Uterus (tissue), 4 donors: Measurements from ENCODE around the gene COMMD10. TPM values are rescaled to one million over a fixed set of nuclear protein-coding genes. Genes with fewer than 3 reads are reported as not detected.
"Not testable (repeated sequence)": the region's sequence is repeated elsewhere in the genome, so short reads cannot be mapped to it uniquely, and the experiment has no call there.

Source experiments
- DNase-seq, 2 donors: peaks; one replicate each; pipeline ENCODE4 v3.0.0-alpha.2; 2019 to 2020
- H3K27ac ChIP-seq, 2 donors: fragments of 200-600 bp; sonication (generic); 1 replicate in 1 of 2; 2 replicates in 1 of 2; pipeline ENCODE4 v1.5.1; 2016 to 2018
- H3K27me3 ChIP-seq, 2 donors: fragments of 200-600 bp; sonication (generic); one replicate each; pipeline ENCODE4 v1.5.1; 2018 to 2019; ENCODE audit warnings: control low read depth in 1 of 2
- H3K36me3 ChIP-seq, 2 donors: fragments of 200-600 bp; sonication (generic); one replicate each; pipeline ENCODE4 v1.5.1; 2019; ENCODE audit warnings: control low read depth in 1 of 2
- H3K4me1 ChIP-seq, 2 donors: fragments of 200-600 bp; sonication (generic); one replicate each; pipeline ENCODE4 v1.5.1; 2018 to 2019; ENCODE audit warnings: control low read depth in 1 of 2
- H3K4me3 ChIP-seq, 2 donors: fragments of 200-600 bp; sonication (generic); 1 replicate in 1 of 2; 2 replicates in 1 of 2; pipeline ENCODE4 v1.5.1; 2018 to 2019; ENCODE audit warnings: mild to moderate bottlenecking in 1 of 2
- H3K9me3 ChIP-seq, 2 donors: fragments of 200-600 bp; sonication (generic); one replicate each; pipeline ENCODE4 v1.5.1; 2019; ENCODE audit warnings: control low read depth in 1 of 2
- POLR2A ChIP-seq, 2 donors: fragments of 450-650 bp; IDR thresholded peaks; one replicate each; pipeline ENCODE4 v1.6.1; 2016; ENCODE audit warnings: antibody characterized with exemption in 2 of 2, mild to moderate bottlenecking in 1 of 2, moderate library complexity in 1 of 2
- intact Hi-C: fragments of 100-400 bp; cut with DNase I; formaldehyde crosslinking; loops from one replicate; pipeline ENCODE4 v1.15.1; 2023; ENCODE audit warnings: low total_unique reads
- total RNA-seq, 4 donors: library from RNA; depleted of rRNA in 3 of 4; stranded (reverse); fragments of >200 nt in 3 of 4; gene quantifications; one replicate each; pipeline versions ENCODE4 v1.1.0 to v1.2.4, GENCODE V29; 2014 to 2023
- TF ChIP-seq, protein P1 (sequence below), 4 experiments: fragments of 200-600 bp in 2 of 4; fragments of 450-650 bp in 2 of 4; sonication (generic) in 2 of 4; IDR thresholded peaks; one replicate each; pipeline ENCODE4 v1.5.1; 2016 to 2019; ENCODE audit warnings: antibody characterized with exemption in 4 of 4, mild to moderate bottlenecking in 2 of 4, moderate library complexity in 1 of 4
- donor health status: DM: yes; HTN: yes; CAD: no.

The COMMD10 gene
- total RNA-seq, 4 donors from 2014 or later, result 37.3 to 82.6 (median 67.3) TPM

GRCh38 chr5:116091416-116091815, 6.6 kb downstream of the COMMD10 start:
- Histone ChIP-seq H3K9me3 (no peaks in the 10 kb centered on the region), H3K36me3 (no peaks in the 10 kb centered on the region), H3K27me3 (no peaks in the 10 kb centered on the region), H3K4me1 (no peaks in the 10 kb centered on the region), H3K27ac (no peak overlapping the region), H3K4me3 (no peak overlapping the region)
- intact Hi-C loops, result no loop called here
- no peak for TF ChIP-seq POLR2A (IDR thresholded peaks at IDR 0.05)
- TF ChIP-seq, protein P1, sequence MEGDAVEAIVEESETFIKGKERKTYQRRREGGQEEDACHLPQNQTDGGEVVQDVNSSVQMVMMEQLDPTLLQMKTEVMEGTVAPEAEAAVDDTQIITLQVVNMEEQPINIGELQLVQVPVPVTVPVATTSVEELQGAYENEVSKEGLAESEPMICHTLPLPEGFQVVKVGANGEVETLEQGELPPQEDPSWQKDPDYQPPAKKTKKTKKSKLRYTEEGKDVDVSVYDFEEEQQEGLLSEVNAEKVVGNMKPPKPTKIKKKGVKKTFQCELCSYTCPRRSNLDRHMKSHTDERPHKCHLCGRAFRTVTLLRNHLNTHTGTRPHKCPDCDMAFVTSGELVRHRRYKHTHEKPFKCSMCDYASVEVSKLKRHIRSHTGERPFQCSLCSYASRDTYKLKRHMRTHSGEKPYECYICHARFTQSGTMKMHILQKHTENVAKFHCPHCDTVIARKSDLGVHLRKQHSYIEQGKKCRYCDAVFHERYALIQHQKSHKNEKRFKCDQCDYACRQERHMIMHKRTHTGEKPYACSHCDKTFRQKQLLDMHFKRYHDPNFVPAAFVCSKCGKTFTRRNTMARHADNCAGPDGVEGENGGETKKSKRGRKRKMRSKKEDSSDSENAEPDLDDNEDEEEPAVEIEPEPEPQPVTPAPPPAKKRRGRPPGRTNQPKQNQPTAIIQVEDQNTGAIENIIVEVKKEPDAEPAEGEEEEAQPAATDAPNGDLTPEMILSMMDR (IDR thresholded peaks at IDR 0.05), result no peak
- no peak for DNase-seq

DNA sequence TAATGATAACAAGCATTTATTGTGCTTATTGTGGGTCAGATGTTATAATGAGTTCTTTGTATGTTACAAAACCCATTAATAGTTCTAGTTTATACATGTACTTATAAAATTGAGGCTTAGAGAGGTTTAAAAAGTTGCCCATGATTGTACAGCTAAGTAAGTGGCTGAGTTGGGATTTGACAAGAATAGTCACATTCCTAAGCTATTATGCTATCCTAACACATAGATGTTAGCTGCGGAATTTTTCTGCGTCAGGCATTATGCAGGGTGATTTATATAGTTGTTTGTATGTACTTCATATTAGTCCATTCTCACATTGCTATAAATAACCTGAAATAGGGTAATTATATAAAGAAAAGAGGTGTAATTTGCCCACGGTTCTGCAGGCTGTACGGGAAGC, 12.5 kb downstream of the COMMD10 start:
- no peak for DNase-seq
- Histone ChIP-seq H3K4me3 (no peak overlapping the region), H3K4me1 (no peaks in the 10 kb centered on the region), H3K36me3 (no peaks in the 10 kb centered on the region), H3K27ac (no peak overlapping the region), H3K27me3 (no peaks in the 10 kb centered on the region), H3K9me3 (no peaks in the 10 kb centered on the region)
- no peak for TF ChIP-seq POLR2A (IDR thresholded peaks at IDR 0.05)
- TF ChIP-seq, protein P1 (IDR thresholded peaks at IDR 0.05), result no peak
- intact Hi-C loops, result no loop called here

GRCh38 chr5:116098998-116099397, 14.2 kb downstream of the COMMD10 start:
- Histone ChIP-seq H3K4me1 (no peaks in the 10 kb centered on the region), H3K36me3 (no peaks in the 10 kb centered on the region), H3K27me3 (no peaks in the 10 kb centered on the region), H3K4me3 (no peak overlapping the region), H3K27ac (no peak overlapping the region), H3K9me3 (no peaks in the 10 kb centered on the region)
- intact Hi-C loops, result no loop called here
- DNase-seq, result no peak
- TF ChIP-seq, protein P1 (IDR thresholded peaks at IDR 0.05), result no peak
- TF ChIP-seq POLR2A (IDR thresholded peaks at IDR 0.05), result no peak

DNA sequence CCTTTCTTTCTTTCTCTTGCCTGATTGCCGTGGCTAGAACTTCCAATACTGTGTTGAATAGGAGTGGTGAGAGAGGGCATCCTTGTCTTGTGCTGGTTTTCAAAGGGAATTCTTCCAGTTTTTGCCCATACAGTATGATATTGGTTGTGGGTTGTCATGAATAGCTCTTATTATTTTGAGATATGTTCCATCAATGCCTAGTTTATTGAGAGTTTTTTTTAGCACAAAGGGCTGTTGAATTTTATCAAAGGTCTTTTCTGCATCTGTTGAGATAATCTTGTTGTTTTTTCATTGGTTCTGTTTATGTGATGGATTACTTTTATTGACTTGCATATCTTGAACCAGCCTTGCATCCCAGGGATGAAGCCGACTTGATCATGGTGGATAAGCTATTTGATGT, 20.1 kb downstream of the COMMD10 start:
- H3K4me1 ChIP-seq, intact Hi-C loops, H3K36me3 ChIP-seq, H3K4me3 ChIP-seq, DNase-seq, H3K27ac ChIP-seq, H3K9me3 ChIP-seq, H3K27me3 ChIP-seq: not testable (repeated sequence)

DNA sequence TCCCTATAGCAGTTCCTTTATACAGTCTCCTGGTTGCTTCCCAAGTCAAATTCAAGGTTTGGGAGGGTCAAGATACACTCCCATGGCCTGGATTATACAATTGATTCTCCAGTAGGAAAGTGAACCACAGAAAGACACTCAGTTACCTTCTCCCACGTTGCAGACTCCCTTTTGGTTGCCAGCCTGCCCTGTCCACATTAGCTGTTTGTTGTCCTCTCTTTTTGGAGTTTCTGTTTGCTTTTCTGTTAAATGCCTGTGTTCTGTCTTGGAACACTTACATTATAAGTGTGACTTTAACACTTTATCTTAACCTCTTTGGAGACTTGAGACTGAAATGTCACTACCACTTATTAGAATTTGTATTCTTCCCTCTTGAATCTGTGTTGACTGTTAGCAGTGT, 30.3 kb downstream of the COMMD10 start:
- Histone ChIP-seq H3K4me1 (no peaks in the 10 kb centered on the region), H3K27me3 (no peaks in the 10 kb centered on the region), H3K27ac (no peak overlapping the region), H3K4me3 (no peak overlapping the region), H3K36me3 (no peaks in the 10 kb centered on the region), H3K9me3 (peaks cover 0 to 23% of the 10 kb centered on the region in 2 donors)
- TF ChIP-seq, protein P1 (IDR thresholded peaks at IDR 0.05), result no peak
- TF ChIP-seq POLR2A (IDR thresholded peaks at IDR 0.05), result no peak
- no peak for DNase-seq
- intact Hi-C loops, result no loop called here

GRCh38 chr5:116130471-116130870, 45.6 kb downstream of the COMMD10 start:
- H3K4me1 ChIP-seq, result no peaks in the 10 kb centered on the region
- intact Hi-C loops, result no loop called here
- DNase-seq, result no peak
- no peak overlapping the region for H3K27ac ChIP-seq
- no peaks in the 10 kb centered on the region for H3K27me3 ChIP-seq
- no peaks in the 10 kb centered on the region for H3K9me3 ChIP-seq
- no peaks in the 10 kb centered on the region for H3K36me3 ChIP-seq
- no peak for TF ChIP-seq POLR2A (IDR thresholded peaks at IDR 0.05)
- TF ChIP-seq, protein P1 (IDR thresholded peaks at IDR 0.05), result no peak
- H3K4me3 ChIP-seq, result no peak overlapping the region
